T-helper 2 cell treated with Interferon-gamma antibody and Interleukin-4, amounts not matched to agents 5 μg/mL and 100 μg/mL, for 36 hours (primary cell): ENCODE measurements around the gene NPC2.

Experiments
- DNase-seq: peaks from one replicate; pipeline ENCODE4 v3.0.0; 2021; ENCODE audit warnings: low spot score
- H3K27ac Mint-ChIP-seq: one replicate; pipeline ENCODE4 v1.8.0; 2021; ENCODE audit warnings: mild to moderate bottlenecking, mixed read lengths
- H3K27me3 Mint-ChIP-seq: one replicate; pipeline ENCODE4 v1.8.0; 2021; ENCODE audit warnings: low read depth, mixed read lengths
- H3K36me3 Mint-ChIP-seq: one replicate; pipeline ENCODE4 v1.8.0; 2021; ENCODE audit warnings: low read depth, mixed read lengths
- H3K4me1 Mint-ChIP-seq: one replicate; pipeline ENCODE4 v1.8.0; 2021; ENCODE audit warnings: low read depth, mixed read lengths
- H3K4me3 Mint-ChIP-seq: one replicate; pipeline ENCODE4 v1.8.0; 2022; ENCODE audit warnings: mild to moderate bottlenecking, moderate library complexity, mixed read lengths
- H3K9me3 Mint-ChIP-seq: one replicate; pipeline ENCODE4 v1.8.0; 2021; ENCODE audit warnings: mixed read lengths

Gene NPC2

GRCh38 chr14:74502236-74503019 is 9.3 kb upstream of the NPC2 start:
- no peaks in the 10 kb centered on the region for H3K9me3 Mint-ChIP-seq
- no peak overlapping the region for H3K4me3 Mint-ChIP-seq
- DNase-seq: no peak
- no peaks in the 10 kb centered on the region for H3K4me1 Mint-ChIP-seq
- no peaks in the 10 kb centered on the region for H3K27me3 Mint-ChIP-seq
- no peak overlapping the region for H3K27ac Mint-ChIP-seq
- H3K36me3 Mint-ChIP-seq: peaks cover 4% of the 10 kb centered on the region

- Mint-ChIP-seq H3K27me3 (no peaks in the 10 kb centered on the region), H3K9me3 (no peaks in the 10 kb centered on the region), H3K36me3 (peaks cover 4% of the 10 kb centered on the region), H3K27ac (no peak overlapping the region), H3K4me3 (no peak overlapping the region), H3K4me1 (no peaks in the 10 kb centered on the region)
- no peak for DNase-seq
These were observed 8.6 kb upstream of the NPC2 start for GRCh38 chr14:74501691-74502090.

- H3K9me3 Mint-ChIP-seq: no peaks in the 10 kb centered on the region
- no peaks in the 10 kb centered on the region for H3K27me3 Mint-ChIP-seq
- no peaks in the 10 kb centered on the region for H3K4me1 Mint-ChIP-seq
- H3K36me3 Mint-ChIP-seq: peaks cover 6% of the 10 kb centered on the region
- no peak overlapping the region for H3K27ac Mint-ChIP-seq
- H3K4me3 Mint-ChIP-seq: no peak overlapping the region
- DNase-seq: no peak
These were observed 8.1 kb upstream of the NPC2 start for GRCh38 chr14:74501135-74501614.

GRCh38 chr14:74500417-74501134 is 7.5 kb upstream of the NPC2 start:
- Mint-ChIP-seq H3K27ac (no peak overlapping the region), H3K27me3 (no peaks in the 10 kb centered on the region), H3K9me3 (no peaks in the 10 kb centered on the region), H3K4me3 (no peak overlapping the region), H3K4me1 (peaks cover 1% of the 10 kb centered on the region), H3K36me3 (peaks cover 6% of the 10 kb centered on the region)
- DNase-seq: no peak

DNA sequence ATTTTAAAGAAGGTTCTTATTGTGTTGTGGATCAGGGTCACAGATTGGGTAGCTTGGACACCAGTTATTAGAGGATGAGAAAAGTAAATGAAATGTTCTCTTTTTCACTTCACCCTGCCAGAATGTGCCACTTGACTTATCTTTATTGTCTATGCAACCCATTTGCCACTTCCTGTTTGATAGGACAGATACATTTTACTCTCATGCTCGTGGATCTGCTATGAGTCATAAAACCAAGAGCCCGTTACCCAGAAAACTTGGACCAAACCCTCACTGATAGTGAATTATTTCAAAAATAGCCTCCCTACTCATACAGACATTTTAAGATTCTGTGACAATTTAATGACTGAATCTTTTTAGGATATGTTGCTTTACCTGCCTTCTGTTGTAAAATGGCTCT is 2.3 kb upstream of the NPC2 start:
- no peak for DNase-seq
- H3K27me3 Mint-ChIP-seq: peaks cover 4% of the 10 kb centered on the region

DNA sequence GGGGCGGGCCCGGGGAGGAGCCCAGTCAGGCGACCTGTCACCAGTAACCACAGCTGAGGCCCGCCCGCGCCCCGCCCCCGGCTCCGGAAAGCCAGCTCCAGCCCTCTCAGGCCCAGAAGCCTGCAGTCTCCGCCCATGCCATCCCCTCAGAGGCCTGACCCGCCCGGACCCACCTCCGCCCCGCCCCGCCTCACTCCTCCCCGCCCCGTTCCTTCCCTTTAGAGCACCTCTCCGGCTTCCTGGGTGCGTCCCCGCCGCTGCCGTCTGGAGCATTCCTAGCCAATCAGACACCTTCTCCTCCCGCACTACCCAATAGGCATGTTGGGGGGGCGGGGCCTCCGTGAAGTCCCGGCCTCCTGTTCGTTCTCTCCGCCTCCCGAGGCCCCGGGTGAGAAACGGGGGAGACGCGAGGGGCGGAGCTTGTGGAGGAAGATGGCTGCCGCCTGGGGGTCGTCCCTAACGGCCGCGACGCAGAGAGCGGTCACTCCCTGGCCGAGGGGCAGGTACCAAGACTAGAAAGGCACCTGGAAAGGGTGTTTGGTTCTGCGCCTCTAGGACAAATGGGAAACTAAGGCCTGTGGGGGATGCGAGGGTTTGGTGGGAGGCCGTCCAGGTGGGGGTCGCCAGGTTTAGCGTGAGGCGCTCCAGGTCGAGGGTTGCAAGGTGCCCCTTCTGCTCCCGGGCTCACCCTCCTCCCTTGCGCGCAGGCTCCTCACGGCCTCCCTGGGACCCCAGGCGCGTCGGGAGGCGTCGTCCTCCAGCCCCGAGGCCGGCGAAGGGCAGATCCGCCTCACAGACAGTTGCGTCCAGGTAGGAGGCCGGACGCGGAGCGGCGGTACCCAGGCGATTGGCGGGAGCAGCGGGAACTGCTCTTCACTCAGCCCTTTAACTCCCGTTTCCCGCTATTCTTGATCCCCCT is 497 bp upstream of the NPC2 start, which contains the start of gene ISCA2:
Gene ISCA2, plus strand, starts transcription at position 423 of the 919 bp plus-strand sequence. Its CDS starts 10 bp downstream, at position 433.
- Mint-ChIP-seq H3K36me3 (peaks cover 8% of the 10 kb centered on the region), H3K9me3 (no peaks in the 10 kb centered on the region), H3K4me1 (peaks cover 22% of the 10 kb centered on the region), H3K27me3 (peaks cover 4% of the 10 kb centered on the region), H3K27ac (peak within 1 kb of the TSS; percentile 90), H3K4me3 (peak within 1 kb of the TSS; percentile 89)
- DNase-seq: peak; percentile 99

More for the DNA sequence above, 2.3 kb upstream of the NPC2 start:
- Mint-ChIP-seq H3K4me1 (peaks cover 18% of the 10 kb centered on the region), H3K27ac (no peak overlapping the region), H3K9me3 (no peaks in the 10 kb centered on the region), H3K36me3 (peaks cover 8% of the 10 kb centered on the region), H3K4me3 (peak overlapping the region; percentile 89)

DNA sequence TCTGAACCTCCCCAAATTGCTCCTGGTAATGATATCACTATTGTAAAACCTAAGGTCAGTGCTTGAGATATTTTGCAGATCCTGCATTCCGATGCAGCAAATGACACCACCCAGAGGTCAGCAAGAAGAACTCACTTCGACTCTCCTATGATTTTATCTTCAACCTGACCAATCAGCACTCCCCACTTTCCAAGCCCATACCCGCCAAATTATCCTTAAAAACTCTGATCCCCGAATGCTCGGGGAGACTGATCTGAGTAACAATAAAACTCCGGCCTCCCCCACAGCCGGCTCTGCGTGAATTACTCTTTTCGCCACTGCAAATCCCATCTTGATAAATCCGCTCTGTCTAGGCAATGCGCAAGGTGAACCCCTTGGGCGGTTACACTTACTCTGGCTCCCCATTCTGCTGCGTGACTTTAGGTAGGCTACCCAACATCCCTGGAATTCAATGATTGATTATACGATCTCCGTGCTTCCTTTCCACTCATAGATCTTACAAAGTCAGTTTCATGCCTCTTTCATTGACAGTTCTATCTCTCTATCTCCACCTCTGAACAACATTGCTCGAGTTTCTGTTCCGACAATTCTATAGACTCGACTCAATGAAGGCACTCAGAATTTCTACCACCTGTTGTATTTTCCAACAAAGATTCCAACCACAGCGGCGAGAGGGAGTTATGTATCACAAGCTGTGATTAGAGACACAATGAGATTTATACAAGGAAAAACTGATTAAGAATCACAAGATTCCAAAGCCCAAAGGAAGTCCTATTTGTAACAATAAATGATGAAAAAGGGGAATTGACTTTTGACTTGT is 939 bp downstream of the NPC2 start:
- H3K4me3 Mint-ChIP-seq: no peak overlapping the region
- peak; percentile 21 for DNase-seq
- H3K27me3 Mint-ChIP-seq: peaks cover 4% of the 10 kb centered on the region
- H3K27ac Mint-ChIP-seq: no peak overlapping the region
- H3K9me3 Mint-ChIP-seq: no peaks in the 10 kb centered on the region
- H3K4me1 Mint-ChIP-seq: peaks cover 22% of the 10 kb centered on the region
- peaks cover 4% of the 10 kb centered on the region for H3K36me3 Mint-ChIP-seq

DNA sequence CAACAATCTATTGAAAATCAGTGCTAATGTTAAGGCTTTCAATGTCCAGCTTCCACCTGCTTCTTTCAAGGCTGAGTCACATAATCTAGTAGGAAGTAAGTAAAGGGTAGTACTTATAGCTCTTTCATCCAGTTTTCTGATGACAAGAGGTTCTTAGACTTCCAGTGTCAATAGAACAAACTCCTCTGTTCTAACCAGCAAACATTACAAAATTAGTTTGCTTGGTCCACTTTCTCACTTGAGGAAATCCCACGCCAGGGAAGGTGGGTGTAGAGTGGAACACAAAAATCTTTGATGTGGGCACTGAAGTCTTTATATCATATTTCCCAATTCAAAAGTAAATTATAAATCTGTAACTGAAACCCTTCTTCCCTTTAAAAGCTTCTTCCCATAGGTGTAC is 2.6 kb downstream of the NPC2 start:
- Mint-ChIP-seq H3K27me3 (peaks cover 4% of the 10 kb centered on the region), H3K27ac (no peak overlapping the region), H3K9me3 (no peaks in the 10 kb centered on the region), H3K4me3 (no peak overlapping the region), H3K36me3 (peaks cover under 1% of the 10 kb centered on the region), H3K4me1 (peaks cover 20% of the 10 kb centered on the region)
- DNase-seq: no peak

GRCh38 chr14:74488786-74489397 is 4.2 kb downstream of the NPC2 start:
- Mint-ChIP-seq H3K4me3 (no peak overlapping the region), H3K36me3 (no peaks in the 10 kb centered on the region), H3K27me3 (peaks cover 4% of the 10 kb centered on the region), H3K4me1 (peaks cover 5% of the 10 kb centered on the region), H3K27ac (no peak overlapping the region), H3K9me3 (no peaks in the 10 kb centered on the region)
- DNase-seq: no peak

- Mint-ChIP-seq H3K36me3 (peaks cover 6% of the 10 kb centered on the region), H3K4me1 (peaks cover 5% of the 10 kb centered on the region), H3K27me3 (peaks cover under 1% of the 10 kb centered on the region), H3K9me3 (no peaks in the 10 kb centered on the region), H3K4me3 (no peak overlapping the region), H3K27ac (no peak overlapping the region)
- no peak for DNase-seq
These were observed 6.9 kb downstream of the NPC2 start for GRCh38 chr14:74486164-74486563.

DNA sequence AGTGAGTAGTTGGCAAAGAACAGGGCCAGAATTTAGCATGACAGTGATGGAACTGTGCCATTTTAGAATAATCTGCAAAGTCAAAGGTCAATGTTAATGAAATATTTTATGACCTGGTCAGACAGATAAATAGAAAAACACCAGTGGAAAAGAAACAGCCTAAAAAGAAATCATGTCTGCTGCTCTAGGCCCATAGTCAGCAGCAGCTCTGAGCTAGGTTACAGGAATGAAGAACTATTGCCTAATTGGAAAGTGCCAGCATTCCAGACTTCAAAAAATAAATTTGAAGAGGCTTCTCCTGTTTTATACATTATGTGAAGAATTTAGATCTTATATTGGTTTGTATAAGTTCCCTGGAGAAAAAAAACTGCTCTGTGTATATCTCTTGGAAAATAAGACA is 9.8 kb downstream of the NPC2 start:
- Mint-ChIP-seq H3K9me3 (no peaks in the 10 kb centered on the region), H3K27me3 (no peaks in the 10 kb centered on the region), H3K36me3 (peaks cover 6% of the 10 kb centered on the region), H3K27ac (no peak overlapping the region), H3K4me3 (no peak overlapping the region), H3K4me1 (no peaks in the 10 kb centered on the region)
- DNase-seq: no peak

DNA sequence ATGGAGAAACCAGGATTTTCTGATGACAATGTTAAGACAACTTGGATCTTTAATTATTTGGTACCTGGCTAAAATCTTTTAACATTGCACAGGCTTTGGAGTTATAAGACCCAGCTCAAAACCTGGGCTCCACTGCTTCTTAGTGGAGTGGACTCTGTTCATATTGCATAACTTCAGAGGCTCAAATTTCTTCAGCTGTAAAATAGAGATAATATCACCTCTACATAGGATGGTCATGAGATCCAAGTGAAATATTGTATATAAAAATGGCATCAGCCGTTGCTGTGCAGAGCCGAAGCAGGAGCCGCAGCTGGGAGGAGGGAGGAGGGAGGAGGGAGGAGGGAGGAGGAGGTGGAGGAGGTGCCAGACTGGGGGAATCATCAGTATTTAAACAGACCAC is 10.5 kb downstream of the NPC2 start:
- no peaks in the 10 kb centered on the region for H3K4me1 Mint-ChIP-seq
- H3K36me3 Mint-ChIP-seq: peaks cover 6% of the 10 kb centered on the region
- no peak overlapping the region for H3K27ac Mint-ChIP-seq
- no peaks in the 10 kb centered on the region for H3K27me3 Mint-ChIP-seq
- H3K4me3 Mint-ChIP-seq: no peak overlapping the region
- no peaks in the 10 kb centered on the region for H3K9me3 Mint-ChIP-seq
- no peak for DNase-seq

DNA sequence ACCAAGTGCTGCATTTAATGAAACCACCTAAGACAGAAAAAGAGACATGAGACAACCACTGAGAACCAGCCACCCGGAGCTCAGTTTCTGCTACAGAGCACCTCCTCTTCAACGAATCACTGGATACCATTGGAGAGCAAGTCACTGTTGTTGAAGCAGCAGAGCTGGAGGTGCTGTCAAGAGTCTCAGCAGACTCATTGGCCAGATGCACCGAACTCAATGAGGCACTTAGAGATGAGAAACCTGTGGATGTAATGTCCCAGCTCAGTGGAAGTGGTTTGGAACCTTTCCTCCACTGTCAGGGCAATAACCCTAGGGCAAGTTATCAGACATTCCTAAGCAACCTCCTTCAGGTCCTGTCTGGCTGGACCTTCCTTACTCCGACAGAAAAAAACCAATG is 13.1 kb downstream of the NPC2 start:
- Mint-ChIP-seq H3K9me3 (no peaks in the 10 kb centered on the region), H3K36me3 (peaks cover 6% of the 10 kb centered on the region), H3K27me3 (no peaks in the 10 kb centered on the region), H3K4me3 (no peak overlapping the region), H3K27ac (no peak overlapping the region), H3K4me1 (no peaks in the 10 kb centered on the region)
- no peak for DNase-seq
